IMR-90 (cell line): ENCODE results near the gene CCSER1. TPM values are rescaled to one million over a fixed set of nuclear protein-coding genes. Genes with fewer than 3 reads are reported as not detected.

Experiments used
- ATAC-seq: fragments of 200-7000 bp; cut with Tn5 transposase; 2 replicates; pipeline ENCODE4 v1.9.1; 2020; ENCODE audit warnings: low read depth, mild to moderate bottlenecking, moderate library complexity
- BruUV-seq: library from RNA; stranded (reverse); fragments of 400-500 nt; replicated peaks from 2 replicates; lab custom pipeline; 2021; lab: Mats Ljungman, UMichigan
- CTCF ChIA-PET: fragments of 300-600 bp; formaldehyde crosslinking; extraction: SDS; loops from one replicate; lab custom pipeline; 2021; ENCODE audit warnings: antibody characterized with exemption; lab: Yijun Ruan, JAX
- POLR2A ChIA-PET: fragments of 300-600 bp; sonication (Branson Sonifier 250); formaldehyde crosslinking; loops from one replicate; lab custom pipeline; 2022; ENCODE audit warnings: antibody characterized with exemption; ENCODE audit not compliant: unreplicated experiment; lab: Charles Lee
- DNase-seq: peaks from one replicate; pipeline ENCODE4 v3.0.0; 2013
- H2AFZ ChIP-seq: replicated peaks from 2 replicates; pipeline ENCODE3; 2013; ENCODE audit warnings: low read length, mild to moderate bottlenecking; ENCODE audit not compliant: poor library complexity
- H2AK5ac ChIP-seq: 2 replicates; pipeline ENCODE4 v1.6.1; 2013; ENCODE audit warnings: low read depth, low read length, inconsistent platforms
- H2AK9ac ChIP-seq: replicated peaks from 2 replicates; pipeline ENCODE3; 2013; ENCODE audit warnings: mild to moderate bottlenecking, low read depth, low read length, moderate library complexity; ENCODE audit not compliant: poor library complexity
- H2BK120ac ChIP-seq: 2 replicates; pipeline ENCODE4 v1.6.1; 2013; ENCODE audit warnings: low read depth, low read length, inconsistent platforms
- H2BK15ac ChIP-seq: 3 replicates; pipeline ENCODE4 v1.6.1; 2013; ENCODE audit warnings: low read depth, low read length, inconsistent platforms
- H2BK20ac ChIP-seq: 2 replicates; pipeline ENCODE4 v1.6.1; 2013; ENCODE audit warnings: low read depth, mild to moderate bottlenecking, inconsistent platforms, low read length, moderate library complexity
- H2BK5ac ChIP-seq: 2 replicates; pipeline ENCODE4 v1.6.1; 2013; ENCODE audit warnings: mild to moderate bottlenecking, low read depth, low read length, inconsistent platforms; ENCODE audit not compliant: poor library complexity, severe bottlenecking
- H3K14ac ChIP-seq: replicated peaks from 2 replicates; pipeline ENCODE4 v1.6.1; 2013; ENCODE audit warnings: low read depth, low read length, inconsistent platforms
- H3K18ac ChIP-seq: 2 replicates; pipeline ENCODE4 v1.6.1; 2013; ENCODE audit warnings: low read depth, low read length, control low read depth
- H3K23ac ChIP-seq: 2 replicates; pipeline ENCODE4 v1.6.1; 2013; ENCODE audit warnings: low read depth, low read length, inconsistent platforms
- H3K27ac ChIP-seq: 2 replicates; pipeline ENCODE4 v1.5.1; 2013; ENCODE audit warnings: mild to moderate bottlenecking, control low read depth, low read length; ENCODE audit not compliant: insufficient read depth
- H3K27me3 ChIP-seq: 2 replicates; pipeline ENCODE4 v1.6.1; 2013; ENCODE audit warnings: low read length; ENCODE audit not compliant: control insufficient read depth, insufficient read depth
- H3K36me3 ChIP-seq: 2 replicates; pipeline ENCODE4 v1.6.1; 2013; ENCODE audit warnings: low read length, mixed read lengths; ENCODE audit not compliant: control insufficient read depth, insufficient read depth
- H3K4ac ChIP-seq: 2 replicates; pipeline ENCODE4 v1.6.1; 2013; ENCODE audit warnings: low read depth, low read length, inconsistent platforms
- H3K4me1 ChIP-seq: 2 replicates; pipeline ENCODE4 v1.6.1; 2013; ENCODE audit warnings: low read length, mixed read lengths; ENCODE audit not compliant: control insufficient read depth, insufficient read depth
- H3K4me2 ChIP-seq: 2 replicates; pipeline ENCODE4 v1.6.1; 2013; ENCODE audit warnings: low read depth, mild to moderate bottlenecking, control low read depth, low read length, moderate library complexity
- H3K4me3 ChIP-seq: 2 replicates; pipeline ENCODE4 v1.5.1; 2013; ENCODE audit warnings: low read depth, mild to moderate bottlenecking, control low read depth, low read length, moderate library complexity; ENCODE audit not compliant: insufficient read depth
- H3K56ac ChIP-seq: 2 replicates; pipeline ENCODE4 v1.6.1; 2013; ENCODE audit warnings: low read length, inconsistent platforms; ENCODE audit not compliant: insufficient read depth; ENCODE audit errors: extremely low read depth
- H3K79me1 ChIP-seq, 2 experiments: 2 replicates each; pipeline ENCODE4 v1.6.1; 2013; ENCODE audit warnings: low read length in 2 of 2, inconsistent platforms in 1 of 2, low read depth in 1 of 2
- H3K9ac ChIP-seq: 2 replicates; pipeline ENCODE4 v1.6.1; 2013; ENCODE audit warnings: low read depth, low read length, control low read depth
- H3K9me1 ChIP-seq: 2 replicates; pipeline ENCODE4 v1.6.1; 2013; ENCODE audit warnings: low read length, inconsistent platforms; ENCODE audit not compliant: insufficient read depth
- H3K9me3 ChIP-seq: 2 replicates; pipeline ENCODE4 v1.6.1; 2013; ENCODE audit warnings: low read length; ENCODE audit not compliant: control insufficient read depth, insufficient read depth
- H4K20me1 ChIP-seq: 2 replicates; pipeline ENCODE4 v1.6.1; 2013; ENCODE audit warnings: low read length, inconsistent platforms; ENCODE audit not compliant: insufficient read depth
- H4K5ac ChIP-seq: 2 replicates; pipeline ENCODE4 v1.6.1; 2013; ENCODE audit warnings: mild to moderate bottlenecking, low read depth, low read length, control low read depth
- H4K8ac ChIP-seq, 2 experiments: 2 replicates each; pipeline ENCODE4 v1.6.1; 2013; ENCODE audit warnings: low read depth in 2 of 2, low read length in 2 of 2, control low read depth in 1 of 2, inconsistent platforms in 1 of 2
- H4K91ac ChIP-seq: 2 replicates; pipeline ENCODE4 v1.6.1; 2013; ENCODE audit warnings: low read depth, low read length, inconsistent platforms; ENCODE audit not compliant: insufficient read depth
- CHD1 ChIP-seq: IDR thresholded peaks from 2 replicates; pipeline ENCODE4 v1.6.1; 2012; ENCODE audit warnings: low read depth, low read length, improper control_type of control experiment
- WGBS, 2 experiments: methylation state at CpG; one replicate each; pipeline versions ENCODE4 v1.1.5 to v1.1.7; 2013; ENCODE audit warnings: missing lambda C conversion rate in 2 of 2; ENCODE audit not compliant: insufficient read length in 1 of 2; ENCODE audit errors: extremely low coverage in 2 of 2; 5-methylcytosine and 5-hydroxymethylcytosine counted together
- dilution Hi-C: fragments of 300-500 bp; cut with HindIII; formaldehyde crosslinking; loops from one replicate; pipeline ENCODE4 v1.14.3; 2018; ENCODE audit warnings: low sequenced_read_pairs; ENCODE audit not compliant: unreplicated experiment
- in situ Hi-C: fragments of 300-500 bp; cut with MboI; formaldehyde crosslinking; loops from 3 replicates; pipeline ENCODE4 v1.14.3; 2019; ENCODE audit warnings: low sequenced_read_pairs, inconsistent platforms, mixed read lengths
- intact Hi-C: fragments of 100-400 bp; cut with micrococcal nuclease; formaldehyde crosslinking; loops from 2 replicates; pipeline ENCODE4 v1.10.0; 2022
- polyA plus RNA-seq, 3 experiments: library from polyadenylated mRNA; depleted of rRNA; stranded (reverse); fragments of >200 nt; gene quantifications; 2 replicates each; pipeline ENCODE4 v1.2.3, GENCODE V29; 2012; ENCODE audit warnings: low replicate concordance in 1 of 3
- total RNA-seq: library from RNA; depleted of rRNA; stranded (reverse); fragments of >200 nt; gene quantifications from 2 replicates; pipeline ENCODE4 v1.2.3, GENCODE V29; 2012

CCSER1 gene
- total and polyA plus RNA-seq, 2 of the 4 experiments (the other 2 are of a cell fraction), result not detected

DNA sequence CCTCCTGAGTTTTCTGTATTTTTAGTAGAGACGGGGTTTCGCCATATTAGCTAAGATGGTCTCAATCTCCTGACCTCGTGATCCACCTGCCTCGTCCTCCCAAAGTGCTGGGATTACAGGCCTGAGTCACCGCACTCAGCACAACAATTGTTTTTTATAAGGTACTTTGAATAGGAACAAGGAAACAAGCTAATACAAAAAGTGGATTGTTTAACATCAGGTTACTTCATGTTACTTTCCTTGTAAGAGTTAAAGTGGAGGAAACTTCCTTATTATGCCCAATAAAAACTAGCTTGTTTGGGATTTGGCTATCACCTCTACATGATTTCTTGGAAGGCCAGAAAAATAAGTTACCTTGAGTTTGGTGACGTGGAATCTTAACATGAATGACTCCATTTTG, 698.7 kb downstream of the CCSER1 start:
- no peak overlapping the region for H4K8ac ChIP-seq
- no peak overlapping the region for H3K4me2 ChIP-seq
- WGBS, 2 experiments, result 100% methylated on average over 2 of the region's 6 CpGs; no CpG with 5 or more reads in 1 of the 2 experiments
- no peak overlapping the region for H2AFZ ChIP-seq
- H4K91ac ChIP-seq, result no peak overlapping the region
- CTCF ChIA-PET, result no interaction called here
- H3K27me3 ChIP-seq, result no peaks in the 10 kb centered on the region
- no peak overlapping the region for H3K27ac ChIP-seq
- no peak overlapping the region for H2BK20ac ChIP-seq
- H4K20me1 ChIP-seq, result no peaks in the 10 kb centered on the region
- POLR2A ChIA-PET, result no interaction called here
- H3K23ac ChIP-seq, result no peak overlapping the region
- in situ Hi-C loops (no loop called here), intact Hi-C loops (no loop called here), dilution Hi-C loops (no loop called here)
- no peak overlapping the region for H2AK5ac ChIP-seq
- DNase-seq (no peak), ATAC-seq (no peak)
- H2AK9ac ChIP-seq, result no peak overlapping the region
- no peak overlapping the region for H3K14ac ChIP-seq
- no peak overlapping the region for H3K9ac ChIP-seq
- no TSS peak for BruUV-seq
- H3K79me1 ChIP-seq, result no peaks in the 10 kb centered on the region
- no peak overlapping the region for H3K4ac ChIP-seq
- H3K36me3 ChIP-seq, result no peaks in the 10 kb centered on the region
- no peak overlapping the region for H3K56ac ChIP-seq
- no peak overlapping the region for H3K18ac ChIP-seq
- no peak overlapping the region for H2BK120ac ChIP-seq
- H4K5ac ChIP-seq, result no peak overlapping the region
- no peaks in the 10 kb centered on the region for H3K4me1 ChIP-seq
- no peak overlapping the region for H2BK5ac ChIP-seq
- H3K9me3 ChIP-seq, result no peaks in the 10 kb centered on the region
- H3K4me3 ChIP-seq, result no peak overlapping the region
- no peaks in the 10 kb centered on the region for H3K9me1 ChIP-seq
- H2BK15ac ChIP-seq, result no peak overlapping the region
- no peak for TF ChIP-seq CHD1
